Measurements from ENCODE around the gene TEX22. TPM values are rescaled to one million over a fixed set of nuclear protein-coding genes. Genes with fewer than 3 reads are reported as not detected.

Gene TEX22
- total and polyA plus RNA-seq, 2 donors (not counting 1 experiment from before 2014, with no cell fraction given): 1.7 to 7.0 TPM

- no peak for TF ChIP-seq EZH2 (IDR thresholded peaks at IDR 0.05; ENCODE audit: borderline replicate concordance, insufficient read depth, low read depth, low read length, poor library complexity, severe bottlenecking)
- TF ChIP-seq CTCF (IDR thresholded peaks at IDR 0.05): no peak
- Histone ChIP-seq H3K36me3 (replicated peaks in 1 of 2; ENCODE audit: control extremely low read depth in 1 of 2, control insufficient read depth in 1 of 2, extremely low read depth in 1 of 2, insufficient read depth in 2 of 2, low read length in 1 of 2) (no peaks in the 10 kb centered on the region), H3K27me3 (replicated peaks in 1 of 4; ENCODE audit: control extremely low read depth in 1 of 4, control insufficient read depth in 3 of 4, insufficient read depth in 4 of 4, low read length in 3 of 4) (no peaks in the 10 kb centered on the region), H3K4me1 (ENCODE audit: control insufficient read depth in 2 of 2, insufficient read depth in 2 of 2, low read length in 2 of 2) (peaks cover 10 to 17% of the 10 kb centered on the region in 2 donors), H3K79me2 (ENCODE audit: control insufficient read depth, insufficient read depth, low read length) (no peaks in the 10 kb centered on the region), H3K27ac (ENCODE audit: low read length in 2 of 2) (no peak overlapping the region), H3K4me2 (replicated peaks; ENCODE audit: low read depth, low read length, poor library complexity, severe bottlenecking) (no peak overlapping the region), H3K9me3 (ENCODE audit: control extremely low read depth in 1 of 3, control insufficient read depth in 2 of 3, insufficient read depth in 1 of 3, low read length in 2 of 3) (no peaks in the 10 kb centered on the region), H4K20me1 (ENCODE audit: control insufficient read depth, insufficient read depth, low read length, poor library complexity, severe bottlenecking) (no peaks in the 10 kb centered on the region), H3K9ac (ENCODE audit: low read length) (no peak overlapping the region), H3K4me3 (ENCODE audit: control extremely low read depth in 1 of 5, extremely low read depth in 1 of 5, insufficient read depth in 1 of 5, low read depth in 2 of 5, low read length in 4 of 5) (no peak overlapping the region), H2AFZ (ENCODE audit: insufficient read depth, low read depth, low read length, poor library complexity, severe bottlenecking) (no peak overlapping the region)
- Mint-ChIP-seq H3K27me3 (no peaks in the 10 kb centered on the region), H3K27ac (no peak overlapping the region), H3K4me1 (peaks cover 14% of the 10 kb centered on the region), H3K9me3 (ENCODE audit: insufficient read depth) (no peaks in the 10 kb centered on the region), H3K4me3 (no peak overlapping the region)
- no peak for ATAC-seq (ENCODE audit: low read depth)
- CTCF ChIA-PET: no interaction called here
- DNase-seq: no peak
- POLR2A ChIA-PET: no interaction called here
- WGBS (ENCODE audit: insufficient coverage): 94% methylated on average over 31 of the region's 33 CpGs
- intact Hi-C loops (cut with micrococcal nuclease): no loop called here
These were observed 11.5 kb upstream of the TEX22 start for GRCh38 chr14:105386581-105387529.

GRCh38 chr14:105387530-105387922 lies 10.8 kb upstream of the TEX22 start:
- Histone ChIP-seq H3K36me3 (replicated peaks in 1 of 2; ENCODE audit: control extremely low read depth in 1 of 2, control insufficient read depth in 1 of 2, extremely low read depth in 1 of 2, insufficient read depth in 2 of 2, low read length in 1 of 2) (no peaks in the 10 kb centered on the region), H3K27ac (ENCODE audit: low read length in 2 of 2) (no peak overlapping the region)
- H3K4me1 Mint-ChIP-seq: peaks cover 14% of the 10 kb centered on the region

More at GRCh38 chr14:105387530-105387922, 10.8 kb upstream of the TEX22 start:
- no peak overlapping the region for H3K4me2 ChIP-seq (replicated peaks; ENCODE audit: low read depth, low read length, poor library complexity, severe bottlenecking)
- H3K4me1 ChIP-seq (ENCODE audit: control insufficient read depth in 2 of 2, insufficient read depth in 2 of 2, low read length in 2 of 2): peaks cover 10 to 17% of the 10 kb centered on the region in 2 donors
- no peak for TF ChIP-seq EZH2 (IDR thresholded peaks at IDR 0.05; ENCODE audit: borderline replicate concordance, insufficient read depth, low read depth, low read length, poor library complexity, severe bottlenecking)
- no peak for TF ChIP-seq CTCF (IDR thresholded peaks at IDR 0.05)
- Mint-ChIP-seq H3K27me3 (no peaks in the 10 kb centered on the region), H3K4me3 (no peak overlapping the region), H3K27ac (no peak overlapping the region), H3K9me3 (ENCODE audit: insufficient read depth) (no peaks in the 10 kb centered on the region)
- no peaks in the 10 kb centered on the region for H3K9me3 ChIP-seq (ENCODE audit: control extremely low read depth in 1 of 3, control insufficient read depth in 2 of 3, insufficient read depth in 1 of 3, low read length in 2 of 3)
- H3K4me3 ChIP-seq (ENCODE audit: control extremely low read depth in 1 of 5, extremely low read depth in 1 of 5, insufficient read depth in 1 of 5, low read depth in 2 of 5, low read length in 4 of 5): no peak overlapping the region
- H2AFZ ChIP-seq (ENCODE audit: insufficient read depth, low read depth, low read length, poor library complexity, severe bottlenecking): no peak overlapping the region
- H3K9ac ChIP-seq (ENCODE audit: low read length): no peak overlapping the region
- H4K20me1 ChIP-seq (ENCODE audit: control insufficient read depth, insufficient read depth, low read length, poor library complexity, severe bottlenecking): no peaks in the 10 kb centered on the region
- H3K79me2 ChIP-seq (ENCODE audit: control insufficient read depth, insufficient read depth, low read length): no peaks in the 10 kb centered on the region
- DNase-seq: no peak
- intact Hi-C loops (cut with micrococcal nuclease): no loop called here
- no peak for ATAC-seq (ENCODE audit: low read depth)
- ChIA-PET POLR2A (no interaction called here), CTCF (no interaction called here)
- 92% methylated on average over 10 of the region's 10 CpGs for WGBS (ENCODE audit: insufficient coverage)
- no peaks in the 10 kb centered on the region for H3K27me3 ChIP-seq (replicated peaks in 1 of 4; ENCODE audit: control extremely low read depth in 1 of 4, control insufficient read depth in 3 of 4, insufficient read depth in 4 of 4, low read length in 3 of 4)
